HepG2 (cell line): Measurements from ENCODE around the gene CUL4B. TPM values are rescaled to one million over a fixed set of nuclear protein-coding genes. Genes with fewer than 3 reads are reported as not detected.

Experiments
- ATAC-seq: fragments of 200-7000 bp; cut with Tn5 transposase; 3 replicates; pipeline ENCODE4 v1.9.1; 2020; ENCODE audit warnings: mild to moderate bottlenecking, moderate library complexity
- BruUV-seq: library from RNA; stranded (reverse); fragments of 400-500 nt; replicated peaks from 2 replicates; lab custom pipeline; 2021; lab: Mats Ljungman, UMichigan
- CTCF ChIA-PET: fragments of 300-600 bp; formaldehyde crosslinking; extraction: SDS; loops from one replicate; lab custom pipeline; 2021; ENCODE audit warnings: low total read pairs, inconsistent platforms, low intra/inter-chr PET ratio; lab: Yijun Ruan, JAX
- POLR2A ChIA-PET: fragments of 350-600 bp; sonication (Branson Sonifier 250); formaldehyde crosslinking; loops from one replicate; lab custom pipeline; 2020; ENCODE audit warnings: antibody characterized with exemption, inconsistent platforms; lab: Yijun Ruan, JAX
- DNase-seq: peaks from one replicate; pipeline ENCODE4 v3.0.0-alpha.2; 2015; ENCODE audit warnings: low spot score
- FAIRE-seq: peaks from 3 replicates; lab custom pipeline; 2011; peaks lifted over from hg19 to GRCh38; lab: Jason Lieb, UNC
- H2AFZ ChIP-seq: one replicate; pipeline ENCODE4 v1.6.1; 2011; ENCODE audit warnings: low read length, inconsistent platforms
- H3K27ac ChIP-seq: fragments of 300-600 bp; 3 replicates; pipeline ENCODE4 v1.8.0; 2011; ENCODE audit warnings: mixed run types, mild to moderate bottlenecking, mixed read lengths, low read length, inconsistent platforms; ENCODE audit not compliant: insufficient read depth; ENCODE audit errors: extremely low read length
- H3K27me3 ChIP-seq, 2 experiments: fragments of 200-600 bp in 1 of 2; 2 replicates in 1 of 2; 3 replicates in 1 of 2; pipeline versions ENCODE4 v1.6.0 to v1.8.0; 2011; ENCODE audit warnings: low read length in 2 of 2, mild to moderate bottlenecking in 2 of 2, moderate library complexity in 2 of 2, inconsistent platforms in 1 of 2; ENCODE audit not compliant: insufficient read depth in 2 of 2, control insufficient read depth in 1 of 2
- H3K36me3 ChIP-seq, 2 experiments: fragments of 200-600 bp in 1 of 2; replicated peaks in 1 of 2; 2 replicates in 1 of 2; 3 replicates in 1 of 2; pipeline versions ENCODE4 v1.5.1 to v1.8.0; 2011; ENCODE audit warnings: low read length in 2 of 2, inconsistent platforms in 1 of 2; ENCODE audit not compliant: insufficient read depth in 2 of 2, control insufficient read depth in 1 of 2
- H3K4me1 ChIP-seq: 2 replicates; pipeline ENCODE4 v1.5.1; 2012; ENCODE audit warnings: low read length, inconsistent platforms; ENCODE audit not compliant: insufficient read depth
- H3K4me2 ChIP-seq: 2 replicates; pipeline ENCODE4 v1.6.0; 2011; ENCODE audit warnings: low read depth, low read length, inconsistent platforms
- H3K4me3 ChIP-seq, 3 experiments: fragments of 200-600 bp in 1 of 3; sonication (generic), shearing (Covaris generic) in 1 of 3; replicated peaks in 1 of 3; 2 replicates each; pipeline ENCODE4 v1.5.1; 2011 to 2016; ENCODE audit warnings: low read length in 3 of 3, inconsistent platforms in 2 of 3, low read depth in 2 of 3, mild to moderate bottlenecking in 2 of 3, control low read depth in 1 of 3, mixed read lengths in 1 of 3; ENCODE audit not compliant: insufficient read depth in 1 of 3
- H3K79me2 ChIP-seq: one replicate; pipeline ENCODE4 v1.6.1; 2011; ENCODE audit warnings: low read length, inconsistent platforms; ENCODE audit not compliant: insufficient read depth
- H3K9ac ChIP-seq: 2 replicates; pipeline ENCODE4 v1.6.0; 2011; ENCODE audit warnings: mild to moderate bottlenecking, low read depth, low read length, inconsistent platforms; ENCODE audit not compliant: insufficient read depth
- H3K9me3 ChIP-seq: 2 replicates; pipeline ENCODE4 v1.5.1; 2012; ENCODE audit warnings: mild to moderate bottlenecking, low read length
- H4K20me1 ChIP-seq: 2 replicates; pipeline ENCODE4 v1.6.0; 2011; ENCODE audit warnings: inconsistent platforms, mild to moderate bottlenecking, low read length, moderate library complexity; ENCODE audit not compliant: insufficient read depth
- GABPA ChIP-seq, 2 experiments: IDR thresholded peaks; 2 replicates each; pipeline ENCODE4 v1.6.1; 2011 to 2016; ENCODE audit warnings: low read depth in 2 of 2, low read length in 1 of 2, missing biosample characterization in 1 of 2, missing genetic modification characterization in 1 of 2
- KDM2A ChIP-seq: sonication (generic); formaldehyde crosslinking; IDR thresholded peaks from 2 replicates; pipeline ENCODE4 v1.4.0; 2020; ENCODE audit warnings: low read depth, missing genetic modification reagents, borderline replicate concordance
- KDM5A ChIP-seq: fragments of 200-600 bp; sonication (generic); IDR thresholded peaks from 2 replicates; pipeline ENCODE4 v1.7.0; 2018; ENCODE audit warnings: antibody characterized with exemption, mild to moderate bottlenecking, low read length, borderline replicate concordance
- MTA3 ChIP-seq: sonication (generic); formaldehyde crosslinking; IDR thresholded peaks from 2 replicates; pipeline ENCODE4 v1.4.0; 2020; ENCODE audit warnings: missing genetic modification reagents
- POLR2AphosphoS5 ChIP-seq: IDR thresholded peaks from 2 replicates; pipeline ENCODE4 v1.6.1; 2012; ENCODE audit warnings: low read depth, low read length
- REST ChIP-seq, 2 experiments: IDR thresholded peaks; 2 replicates each; pipeline ENCODE4 v1.6.1; 2011 to 2012; ENCODE audit warnings: low read length in 2 of 2, borderline replicate concordance in 1 of 2, low read depth in 1 of 2, mild to moderate bottlenecking in 1 of 2, moderate library complexity in 1 of 2
- SP2 ChIP-seq: sonication (generic); formaldehyde crosslinking; IDR thresholded peaks from 2 replicates; pipeline ENCODE4 v1.5.1; 2020; ENCODE audit warnings: mild to moderate bottlenecking, missing genetic modification reagents
- STAT6 ChIP-seq: sonication (generic); formaldehyde crosslinking; IDR thresholded peaks from 2 replicates; pipeline ENCODE4 v1.4.0; 2020; ENCODE audit warnings: missing genetic modification reagents, mild to moderate bottlenecking, borderline replicate concordance
- ZBTB8A ChIP-seq: sonication (generic); formaldehyde crosslinking; IDR thresholded peaks from 2 replicates; pipeline ENCODE4 v1.4.0; 2020; ENCODE audit warnings: mild to moderate bottlenecking, low read depth, missing genetic modification reagents, borderline replicate concordance
- ZSCAN5A ChIP-seq: sonication (generic); formaldehyde crosslinking; IDR thresholded peaks from 2 replicates; pipeline ENCODE4 v1.8.0; 2022; ENCODE audit warnings: mild to moderate bottlenecking, missing genetic modification reagents, borderline replicate concordance
- WGBS: methylation state at CpG from one replicate; pipeline ENCODE4 v1.1.6; 2017; ENCODE audit warnings: low lambda C conversion rate; 5-methylcytosine and 5-hydroxymethylcytosine counted together
- in situ Hi-C: cut with HindIII; loops from 2 replicates; pipeline ENCODE4 v1.10.0; 2017; ENCODE audit warnings: low pct_unique_long_range_greater_than_20kb; ENCODE audit not compliant: extremely low pct_ligation_motif_present
- intact Hi-C: fragments of 100-400 bp; cut with micrococcal nuclease; formaldehyde crosslinking; loops from one replicate; pipeline ENCODE4 v1.10.0; 2022; ENCODE audit not compliant: unreplicated experiment
- polyA plus RNA-seq, 8 experiments: library from polyadenylated mRNA; depleted of rRNA in 3 of 8; stranded (reverse) in 7 of 8; unstranded in 1 of 8; fragments of >200 nt; fragmentation: Illumina TruSeq in 4 of 8; extraction: Trizol in 4 of 8; gene quantifications; 2 replicates each; pipeline versions ENCODE4 v1.2.1 to v1.2.3, GENCODE V29; 2011 to 2016; ENCODE audit warnings: low read depth in 4 of 8, missing spikeins in 1 of 8, mixed read lengths in 1 of 8; ENCODE audit not compliant: insufficient read depth in 1 of 8
- total RNA-seq, 5 experiments: library from RNA; depleted of rRNA; stranded (reverse); fragments of >200 nt; fragmentation: Illumina TruSeq; extraction: Trizol; gene quantifications; 2 replicates each; pipeline ENCODE4 v1.2.3, GENCODE V29; 2016; ENCODE audit warnings: low read depth in 1 of 5
- TF ChIP-seq, protein P1 (sequence below): sonication (generic); formaldehyde crosslinking; IDR thresholded peaks from 2 replicates; pipeline ENCODE4 v1.5.0; 2020; ENCODE audit warnings: missing genetic modification reagents

Gene CUL4B
- total and polyA plus RNA-seq, 2 of the 13 experiments (the other 11 are each of a cell fraction or from before 2014, with no cell fraction given): 21.6 to 28.5 TPM

- BruUV-seq: no TSS peak
- H3K79me2 ChIP-seq: peaks cover 16% of the 10 kb centered on the region
- FAIRE-seq (peak; percentile 84), DNase-seq (peak; percentile 89), ATAC-seq (peak; percentile 94)
- H2AFZ ChIP-seq: peak within 1 kb of the TSS; percentile 72
- H3K27me3 ChIP-seq: no peaks in the 10 kb centered on the region; a peak in 1 of 5 replicates
- intact Hi-C loops: loop anchor here (1.0 to 10.0 kb wide), 2 partner anchors 43 to 89 kb away; no protein-coding TSS in a partner anchor
- peak within 1 kb of the TSS; percentile 89 for H3K27ac ChIP-seq
- H3K4me1 ChIP-seq: peaks cover 22% of the 10 kb centered on the region; the same call in 1 of the 2 replicates
- peak within 1 kb of the TSS; percentile 77 for H3K9ac ChIP-seq
- no peaks in the 10 kb centered on the region for H3K9me3 ChIP-seq
- in situ Hi-C loops: no loop called here
- H3K36me3 ChIP-seq: no peaks in the 10 kb centered on the region; a peak in 1 of 5 replicates
- CTCF ChIA-PET: no interaction called here
- WGBS: 1% methylated on average over 20 of the region's 31 CpGs
- H4K20me1 ChIP-seq: no peaks in the 10 kb centered on the region
- POLR2A ChIA-PET: interaction anchor here (0.6 to 2.1 kb wide), 9 partner anchors 15 to 149 kb away, joined by 3 to 42 read pairs (median 3); partner anchors contain the start of gene CUL4B
- H3K4me3 ChIP-seq: peak within 1 kb of the TSS; percentile 68 to 73 (median 72)
- H3K4me2 ChIP-seq: peak within 1 kb of the TSS; percentile 78
- 0 out of 2 replicates have a peak, but pooled peaks have one; percentile 17 for TF ChIP-seq KDM2A (CRISPR knock-in tag)
- no peak for TF ChIP-seq REST (IDR thresholded peaks at IDR 0.05; ENCODE audit: borderline replicate concordance in 1 of 2, low read depth in 1 of 2, low read length in 2 of 2)
- peak; percentile 61 for TF ChIP-seq GABPA (IDR thresholded peaks at IDR 0.05; ENCODE audit: low read depth, low read length)
- peak; percentile 92 for TF ChIP-seq GABPA (CRISPR knock-in tag; IDR thresholded peaks at IDR 0.05; ENCODE audit: low read depth)
- TF ChIP-seq ZSCAN5A (CRISPR knock-in tag): no peak
- peak; percentile 83; the same call in 1 of the 2 replicates for TF ChIP-seq KDM5A
- TF ChIP-seq, protein P1, sequence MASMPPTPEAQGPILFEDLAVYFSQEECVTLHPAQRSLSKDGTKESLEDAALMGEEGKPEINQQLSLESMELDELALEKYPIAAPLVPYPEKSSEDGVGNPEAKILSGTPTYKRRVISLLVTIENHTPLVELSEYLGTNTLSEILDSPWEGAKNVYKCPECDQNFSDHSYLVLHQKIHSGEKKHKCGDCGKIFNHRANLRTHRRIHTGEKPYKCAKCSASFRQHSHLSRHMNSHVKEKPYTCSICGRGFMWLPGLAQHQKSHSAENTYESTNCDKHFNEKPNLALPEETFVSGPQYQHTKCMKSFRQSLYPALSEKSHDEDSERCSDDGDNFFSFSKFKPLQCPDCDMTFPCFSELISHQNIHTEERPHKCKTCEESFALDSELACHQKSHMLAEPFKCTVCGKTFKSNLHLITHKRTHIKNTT (CRISPR knock-in tag): no peak
- TF ChIP-seq ZBTB8A (CRISPR knock-in tag): no peak
- no peak for TF ChIP-seq STAT6 (CRISPR knock-in tag)
- no peak for TF ChIP-seq MTA3
- 0 out of 2 replicates have a peak, but pooled peaks have one; percentile 30 for TF ChIP-seq SP2 (CRISPR knock-in tag)
- peak; percentile 53; the same call in 1 of the 2 replicates for TF ChIP-seq POLR2AphosphoS5
Observed at GRCh38 chrX:120603707-120604360, 43.1 kb upstream of the CUL4B start, which contains the start of gene MCTS1. TSS of gene MCTS1 (plus strand) at chrX:120604101. CDS start at chrX:120604237, 136 bp downstream.
